ENCODE data around the gene FAM168B. TPM values are rescaled to one million over a fixed set of nuclear protein-coding genes. Genes with fewer than 3 reads are reported as not detected.

FAM168B gene
- total and polyA plus RNA-seq, 2 of the 13 experiments (the other 11 are each of a cell fraction or from before 2014, with no cell fraction given): 64.5 to 113 TPM

- Histone ChIP-seq H3K9me3 (ENCODE audit: low read length) (no peaks in the 10 kb centered on the region), H3K4me2 (ENCODE audit: low read depth, low read length) (no peak overlapping the region), H3K4me3 (replicated peaks in 1 of 3; ENCODE audit: insufficient read depth in 1 of 3, low read depth in 2 of 3, low read length in 3 of 3) (no peak overlapping the region), H3K36me3 (replicated peaks in 1 of 2; ENCODE audit: control insufficient read depth in 1 of 2, insufficient read depth in 2 of 2, low read length in 2 of 2) (no peaks in the 10 kb centered on the region), H3K27me3 (ENCODE audit: control insufficient read depth in 1 of 2, insufficient read depth in 2 of 2, low read length in 2 of 2) (peaks cover 9 to 23% of the 10 kb centered on the region in 2 experiments; a peak in 4 of 5 replicates), H3K9ac (ENCODE audit: insufficient read depth, low read depth, low read length) (no peak overlapping the region), H2AFZ (ENCODE audit: low read length) (no peak overlapping the region), H3K79me2 (ENCODE audit: insufficient read depth, low read length) (no peaks in the 10 kb centered on the region), H4K20me1 (ENCODE audit: insufficient read depth, low read length) (no peaks in the 10 kb centered on the region), H3K27ac (ENCODE audit: extremely low read length, insufficient read depth, low read length) (no peak overlapping the region), H3K4me1 (ENCODE audit: insufficient read depth, low read length) (no peaks in the 10 kb centered on the region)
- ATAC-seq (no peak), FAIRE-seq (no peak), DNase-seq (ENCODE audit: low spot score) (no peak)
- POLR2A ChIA-PET: no interaction called here
- WGBS (ENCODE audit: low lambda C conversion rate): 96% methylated on average over 45 of the region's 75 CpGs
- intact Hi-C loops (cut with micrococcal nuclease; ENCODE audit: unreplicated experiment) (no loop called here), in situ Hi-C loops (cut with HindIII; ENCODE audit: extremely low pct_ligation_motif_present, low pct_unique_long_range_greater_than_20kb) (no loop called here)
- CTCF ChIA-PET (ENCODE audit: low intra/inter-chr PET ratio, low total read pairs): no interaction called here
- TF ChIP-seq REXO4 (CRISPR knock-in tag; IDR thresholded peaks at IDR 0.05; ENCODE audit: borderline replicate concordance) (no peak), LCORL (IDR thresholded peaks at IDR 0.05) (no peak), LCORL (CRISPR knock-in tag; IDR thresholded peaks at IDR 0.05) (no peak), NFKB2 (CRISPR knock-in tag; IDR thresholded peaks at IDR 0.05; ENCODE audit: borderline replicate concordance) (0 out of 2 replicates have a peak, but pooled peaks have one; percentile 6)
- no TSS peak for BruUV-seq (replicated peaks)
Observed at GRCh38 chr2:131039908-131040660, 53.2 kb downstream of the FAM168B start.

- Histone ChIP-seq H3K4me1 (ENCODE audit: insufficient read depth, low read length) (0 out of 2 replicates have a peak, but pooled peaks cover under 1% of the 10 kb centered on the region), H3K9me3 (ENCODE audit: low read length) (no peaks in the 10 kb centered on the region), H4K20me1 (ENCODE audit: insufficient read depth, low read length) (no peaks in the 10 kb centered on the region), H3K79me2 (ENCODE audit: insufficient read depth, low read length) (no peaks in the 10 kb centered on the region), H3K9ac (ENCODE audit: insufficient read depth, low read depth, low read length) (no peak overlapping the region), H3K36me3 (replicated peaks in 1 of 2; ENCODE audit: control insufficient read depth in 1 of 2, insufficient read depth in 2 of 2, low read length in 2 of 2) (no peaks in the 10 kb centered on the region), H3K4me3 (replicated peaks in 1 of 3; ENCODE audit: insufficient read depth in 1 of 3, low read depth in 2 of 3, low read length in 3 of 3) (no peak overlapping the region), H3K27ac (ENCODE audit: extremely low read length, insufficient read depth, low read length) (no peak overlapping the region), H3K4me2 (ENCODE audit: low read depth, low read length) (no peak overlapping the region), H2AFZ (ENCODE audit: low read length) (no peak overlapping the region), H3K27me3 (ENCODE audit: control insufficient read depth in 1 of 2, insufficient read depth in 2 of 2, low read length in 2 of 2) (peaks cover 9 to 25% of the 10 kb centered on the region in 2 experiments; a peak in 4 of 5 replicates)
- intact Hi-C loops (cut with micrococcal nuclease; ENCODE audit: unreplicated experiment) (no loop called here), in situ Hi-C loops (cut with HindIII; ENCODE audit: extremely low pct_ligation_motif_present, low pct_unique_long_range_greater_than_20kb) (no loop called here)
- TF ChIP-seq HNF4G (IDR thresholded peaks at IDR 0.05; ENCODE audit: borderline replicate concordance, low read depth, low read length) (no peak), HNF4G (CRISPR knock-in tag; IDR thresholded peaks at IDR 0.05; ENCODE audit: borderline replicate concordance, low read depth) (no peak), ZNF563 (CRISPR knock-in tag; IDR thresholded peaks at IDR 0.05) (no peak), HIVEP1 (CRISPR knock-in tag; IDR thresholded peaks at IDR 0.05) (no peak), ZBTB38 (CRISPR knock-in tag; IDR thresholded peaks at IDR 0.05) (no peak), HOMEZ (CRISPR knock-in tag; IDR thresholded peaks at IDR 0.05; ENCODE audit: low read depth) (no peak), POLR2A (IDR thresholded peaks at IDR 0.05; ENCODE audit: insufficient read depth in 1 of 2, low read depth in 2 of 2, low read length in 2 of 2) (no peak), NCOA2 (CRISPR knock-in tag; IDR thresholded peaks at IDR 0.05) (no peak)
- ATAC-seq: no peak
- CTCF ChIA-PET (ENCODE audit: low intra/inter-chr PET ratio, low total read pairs): no interaction called here
- FAIRE-seq: no peak
- WGBS (ENCODE audit: low lambda C conversion rate): 88% methylated on average over 23 of the region's 23 CpGs
- BruUV-seq (replicated peaks): no TSS peak
- DNase-seq (ENCODE audit: low spot score): no peak
- POLR2A ChIA-PET: no interaction called here
Observed at GRCh38 chr2:131039535-131039907, 53.7 kb downstream of the FAM168B start.

Measured in HepG2 (cell line).